IMR-90 (cell line): ENCODE results near the gene SLC5A1. TPM values are rescaled to one million over a fixed set of nuclear protein-coding genes. Genes with fewer than 3 reads are reported as not detected.
"Not testable (repeated sequence)": the region's sequence is repeated elsewhere in the genome, so short reads cannot be mapped to it uniquely, and the experiment has no call there.

ENCODE experiments used
- ATAC-seq: fragments of 200-7000 bp; cut with Tn5 transposase; 2 replicates; pipeline ENCODE4 v1.9.1; 2020; ENCODE audit warnings: low read depth, mild to moderate bottlenecking, moderate library complexity
- BruUV-seq: library from RNA; stranded (reverse); fragments of 400-500 nt; replicated peaks from 2 replicates; lab custom pipeline; 2021; lab: Mats Ljungman, UMichigan
- CTCF ChIA-PET: fragments of 300-600 bp; formaldehyde crosslinking; extraction: SDS; loops from one replicate; lab custom pipeline; 2021; ENCODE audit warnings: antibody characterized with exemption; lab: Yijun Ruan, JAX
- POLR2A ChIA-PET: fragments of 300-600 bp; sonication (Branson Sonifier 250); formaldehyde crosslinking; loops from one replicate; lab custom pipeline; 2022; ENCODE audit warnings: antibody characterized with exemption; ENCODE audit not compliant: unreplicated experiment; lab: Charles Lee
- DNase-seq: peaks from one replicate; pipeline ENCODE4 v3.0.0; 2013
- H2AFZ ChIP-seq: replicated peaks from 2 replicates; pipeline ENCODE3; 2013; ENCODE audit warnings: low read length, mild to moderate bottlenecking; ENCODE audit not compliant: poor library complexity
- H2AK5ac ChIP-seq: 2 replicates; pipeline ENCODE4 v1.6.1; 2013; ENCODE audit warnings: low read depth, low read length, inconsistent platforms
- H2AK9ac ChIP-seq: replicated peaks from 2 replicates; pipeline ENCODE3; 2013; ENCODE audit warnings: mild to moderate bottlenecking, low read depth, low read length, moderate library complexity; ENCODE audit not compliant: poor library complexity
- H2BK120ac ChIP-seq: 2 replicates; pipeline ENCODE4 v1.6.1; 2013; ENCODE audit warnings: low read depth, low read length, inconsistent platforms
- H2BK15ac ChIP-seq: 3 replicates; pipeline ENCODE4 v1.6.1; 2013; ENCODE audit warnings: low read depth, low read length, inconsistent platforms
- H2BK20ac ChIP-seq: 2 replicates; pipeline ENCODE4 v1.6.1; 2013; ENCODE audit warnings: low read depth, mild to moderate bottlenecking, inconsistent platforms, low read length, moderate library complexity
- H2BK5ac ChIP-seq: 2 replicates; pipeline ENCODE4 v1.6.1; 2013; ENCODE audit warnings: mild to moderate bottlenecking, low read depth, low read length, inconsistent platforms; ENCODE audit not compliant: poor library complexity, severe bottlenecking
- H3K14ac ChIP-seq: replicated peaks from 2 replicates; pipeline ENCODE4 v1.6.1; 2013; ENCODE audit warnings: low read depth, low read length, inconsistent platforms
- H3K18ac ChIP-seq: 2 replicates; pipeline ENCODE4 v1.6.1; 2013; ENCODE audit warnings: low read depth, low read length, control low read depth
- H3K23ac ChIP-seq: 2 replicates; pipeline ENCODE4 v1.6.1; 2013; ENCODE audit warnings: low read depth, low read length, inconsistent platforms
- H3K27ac ChIP-seq: 2 replicates; pipeline ENCODE4 v1.5.1; 2013; ENCODE audit warnings: mild to moderate bottlenecking, control low read depth, low read length; ENCODE audit not compliant: insufficient read depth
- H3K27me3 ChIP-seq: 2 replicates; pipeline ENCODE4 v1.6.1; 2013; ENCODE audit warnings: low read length; ENCODE audit not compliant: control insufficient read depth, insufficient read depth
- H3K36me3 ChIP-seq: 2 replicates; pipeline ENCODE4 v1.6.1; 2013; ENCODE audit warnings: low read length, mixed read lengths; ENCODE audit not compliant: control insufficient read depth, insufficient read depth
- H3K4ac ChIP-seq: 2 replicates; pipeline ENCODE4 v1.6.1; 2013; ENCODE audit warnings: low read depth, low read length, inconsistent platforms
- H3K4me1 ChIP-seq: 2 replicates; pipeline ENCODE4 v1.6.1; 2013; ENCODE audit warnings: low read length, mixed read lengths; ENCODE audit not compliant: control insufficient read depth, insufficient read depth
- H3K4me2 ChIP-seq: 2 replicates; pipeline ENCODE4 v1.6.1; 2013; ENCODE audit warnings: low read depth, mild to moderate bottlenecking, control low read depth, low read length, moderate library complexity
- H3K4me3 ChIP-seq: 2 replicates; pipeline ENCODE4 v1.5.1; 2013; ENCODE audit warnings: low read depth, mild to moderate bottlenecking, control low read depth, low read length, moderate library complexity; ENCODE audit not compliant: insufficient read depth
- H3K56ac ChIP-seq: 2 replicates; pipeline ENCODE4 v1.6.1; 2013; ENCODE audit warnings: low read length, inconsistent platforms; ENCODE audit not compliant: insufficient read depth; ENCODE audit errors: extremely low read depth
- H3K79me1 ChIP-seq, 2 experiments: 2 replicates each; pipeline ENCODE4 v1.6.1; 2013; ENCODE audit warnings: low read length in 2 of 2, inconsistent platforms in 1 of 2, low read depth in 1 of 2
- H3K9ac ChIP-seq: 2 replicates; pipeline ENCODE4 v1.6.1; 2013; ENCODE audit warnings: low read depth, low read length, control low read depth
- H3K9me1 ChIP-seq: 2 replicates; pipeline ENCODE4 v1.6.1; 2013; ENCODE audit warnings: low read length, inconsistent platforms; ENCODE audit not compliant: insufficient read depth
- H3K9me3 ChIP-seq: 2 replicates; pipeline ENCODE4 v1.6.1; 2013; ENCODE audit warnings: low read length; ENCODE audit not compliant: control insufficient read depth, insufficient read depth
- H4K20me1 ChIP-seq: 2 replicates; pipeline ENCODE4 v1.6.1; 2013; ENCODE audit warnings: low read length, inconsistent platforms; ENCODE audit not compliant: insufficient read depth
- H4K5ac ChIP-seq: 2 replicates; pipeline ENCODE4 v1.6.1; 2013; ENCODE audit warnings: mild to moderate bottlenecking, low read depth, low read length, control low read depth
- H4K8ac ChIP-seq, 2 experiments: 2 replicates each; pipeline ENCODE4 v1.6.1; 2013; ENCODE audit warnings: low read depth in 2 of 2, low read length in 2 of 2, control low read depth in 1 of 2, inconsistent platforms in 1 of 2
- H4K91ac ChIP-seq: 2 replicates; pipeline ENCODE4 v1.6.1; 2013; ENCODE audit warnings: low read depth, low read length, inconsistent platforms; ENCODE audit not compliant: insufficient read depth
- WGBS, 2 experiments: methylation state at CpG; one replicate each; pipeline versions ENCODE4 v1.1.5 to v1.1.7; 2013; ENCODE audit warnings: missing lambda C conversion rate in 2 of 2; ENCODE audit not compliant: insufficient read length in 1 of 2; ENCODE audit errors: extremely low coverage in 2 of 2; 5-methylcytosine and 5-hydroxymethylcytosine counted together
- dilution Hi-C: fragments of 300-500 bp; cut with HindIII; formaldehyde crosslinking; loops from one replicate; pipeline ENCODE4 v1.14.3; 2018; ENCODE audit warnings: low sequenced_read_pairs; ENCODE audit not compliant: unreplicated experiment
- in situ Hi-C: fragments of 300-500 bp; cut with MboI; formaldehyde crosslinking; loops from 3 replicates; pipeline ENCODE4 v1.14.3; 2019; ENCODE audit warnings: low sequenced_read_pairs, inconsistent platforms, mixed read lengths
- intact Hi-C: fragments of 100-400 bp; cut with micrococcal nuclease; formaldehyde crosslinking; loops from 2 replicates; pipeline ENCODE4 v1.10.0; 2022
- polyA plus RNA-seq, 3 experiments: library from polyadenylated mRNA; depleted of rRNA; stranded (reverse); fragments of >200 nt; gene quantifications; 2 replicates each; pipeline ENCODE4 v1.2.3, GENCODE V29; 2012; ENCODE audit warnings: low replicate concordance in 1 of 3
- total RNA-seq: library from RNA; depleted of rRNA; stranded (reverse); fragments of >200 nt; gene quantifications from 2 replicates; pipeline ENCODE4 v1.2.3, GENCODE V29; 2012

Gene SLC5A1
- total and polyA plus RNA-seq, 2 of the 4 experiments (the other 2 are of a cell fraction): not detected

DNA sequence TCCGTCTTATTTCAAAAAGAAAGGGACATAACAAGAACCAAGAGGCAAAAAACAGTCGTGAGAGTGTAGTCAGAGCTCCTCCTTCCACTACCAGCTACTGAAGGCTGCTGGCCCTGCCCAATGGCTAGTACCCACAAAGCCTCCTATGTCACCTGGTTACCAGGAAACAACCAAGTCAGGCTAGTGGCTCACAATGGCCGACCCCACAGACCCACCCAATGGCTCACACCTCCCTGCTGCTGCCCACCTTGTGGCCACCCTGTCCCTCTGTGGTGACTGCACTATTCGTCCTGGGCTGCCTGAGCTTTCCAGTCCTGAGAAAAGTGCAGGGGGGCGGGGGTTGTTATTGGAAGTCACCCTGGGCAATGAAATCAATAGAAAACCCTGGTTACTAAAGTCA, 114.6 kb downstream of the SLC5A1 start:
- H3K4ac ChIP-seq, H2AK5ac ChIP-seq, H3K36me3 ChIP-seq, H3K56ac ChIP-seq, H3K9me3 ChIP-seq, H4K8ac ChIP-seq, DNase-seq, H2BK120ac ChIP-seq, dilution Hi-C loops, intact Hi-C loops, H3K27ac ChIP-seq, CTCF ChIA-PET, H2AK9ac ChIP-seq, H3K14ac ChIP-seq, H2AFZ ChIP-seq, POLR2A ChIA-PET, H2BK5ac ChIP-seq, H2BK15ac ChIP-seq, H4K20me1 ChIP-seq, H3K9me1 ChIP-seq, H4K91ac ChIP-seq, H2BK20ac ChIP-seq, H3K4me1 ChIP-seq, BruUV-seq, H3K9ac ChIP-seq, in situ Hi-C loops, ATAC-seq, H3K79me1 ChIP-seq, H4K5ac ChIP-seq, H3K4me2 ChIP-seq, H3K23ac ChIP-seq, H3K4me3 ChIP-seq, H3K27me3 ChIP-seq, H3K18ac ChIP-seq: not testable (repeated sequence)
- WGBS, 2 experiments: no CpG with 5 or more reads among the region's 5 CpGs
